WTC11 (cell line): ENCODE results near the gene TRRAP. TPM values are rescaled to one million over a fixed set of nuclear protein-coding genes. Genes with fewer than 3 reads are reported as not detected.

ENCODE experiments used
- ATAC-seq: fragments of 200-7000 bp; cut with Tn5 transposase; 2 replicates; pipeline ENCODE4 v1.10.0; 2021; ENCODE audit warnings: mild to moderate bottlenecking, moderate library complexity
- CTCF ChIA-PET: fragments of 300-600 bp; sonication (Branson Sonifier 250); formaldehyde crosslinking; loops from one replicate; lab custom pipeline; 2021; ENCODE audit warnings: antibody characterized with exemption; lab: Charles Lee
- POLR2A ChIA-PET: fragments of 350-600 bp; sonication (Branson Sonifier 250); formaldehyde crosslinking; loops from one replicate; lab custom pipeline; 2021; ENCODE audit warnings: antibody characterized with exemption; lab: Charles Lee
- DNase-seq: peaks from one replicate; pipeline ENCODE4 v3.0.0; 2021; ENCODE audit warnings: low spot score
- H3K27ac Mint-ChIP-seq: 2 replicates; pipeline ENCODE4 v1.8.0; 2021; ENCODE audit warnings: mixed read lengths
- H3K27me3 Mint-ChIP-seq: 2 replicates; pipeline ENCODE4 v1.8.0; 2021; ENCODE audit warnings: low read depth, mild to moderate bottlenecking, moderate library complexity, mixed read lengths
- H3K36me3 Mint-ChIP-seq: 2 replicates; pipeline ENCODE4 v1.8.0; 2021; ENCODE audit warnings: mixed read lengths
- H3K4me1 Mint-ChIP-seq: 2 replicates; pipeline ENCODE4 v1.8.0; 2022; ENCODE audit warnings: mixed read lengths
- H3K4me3 Mint-ChIP-seq: 2 replicates; pipeline ENCODE4 v1.8.0; 2021; ENCODE audit warnings: mild to moderate bottlenecking, moderate library complexity, mixed read lengths
- H3K9me3 Mint-ChIP-seq: 2 replicates; pipeline ENCODE4 v1.8.0; 2021; ENCODE audit warnings: mixed read lengths
- ATF1 ChIP-seq: sonication (generic); formaldehyde crosslinking; IDR thresholded peaks from 2 replicates; pipeline ENCODE4 v1.8.1; 2023; ENCODE audit warnings: mild to moderate bottlenecking, moderate library complexity, missing genetic modification reagents
- EMX1 ChIP-seq: fragments of 250-450 bp; sonication (Bioruptor Pico); IDR thresholded peaks from 2 replicates; pipeline ENCODE4 v1.8.0; 2021; ENCODE audit warnings: mild to moderate bottlenecking
- FOXJ3 ChIP-seq: sonication (generic); formaldehyde crosslinking; IDR thresholded peaks from 2 replicates; pipeline ENCODE4 v1.9.0; 2021; ENCODE audit warnings: missing genetic modification reagents, mild to moderate bottlenecking, borderline replicate concordance
- FOXK1 ChIP-seq: sonication (generic); formaldehyde crosslinking; IDR thresholded peaks from 2 replicates; pipeline ENCODE4 v1.8.0; 2022; ENCODE audit warnings: mild to moderate bottlenecking, moderate library complexity, missing genetic modification reagents
- HMGA2 ChIP-seq: fragments of 250-450 bp; sonication (Bioruptor Pico); IDR thresholded peaks from 2 replicates; pipeline ENCODE4 v1.4.0; 2021; ENCODE audit warnings: mild to moderate bottlenecking, moderate library complexity
- NFYB ChIP-seq: sonication (generic); formaldehyde crosslinking; conservative IDR thresholded peaks from 2 replicates; pipeline ENCODE4 v1.8.0; 2022; ENCODE audit warnings: low read depth, missing genetic modification reagents
- RELA ChIP-seq: sonication (generic); formaldehyde crosslinking; IDR thresholded peaks from 2 replicates; pipeline ENCODE4 v1.8.1; 2022; ENCODE audit warnings: missing genetic modification reagents, mild to moderate bottlenecking, borderline replicate concordance
- SOX15 ChIP-seq: fragments of 250-450 bp; sonication (Bioruptor Pico); IDR thresholded peaks from 2 replicates; pipeline ENCODE4 v1.9.0; 2021; ENCODE audit warnings: mild to moderate bottlenecking
- TEAD1 ChIP-seq: sonication (generic); formaldehyde crosslinking; IDR thresholded peaks from 2 replicates; pipeline ENCODE4 v1.8.0; 2022; ENCODE audit warnings: mild to moderate bottlenecking, missing genetic modification reagents
- TEAD4 ChIP-seq: sonication (generic); formaldehyde crosslinking; IDR thresholded peaks from 2 replicates; pipeline ENCODE4 v1.8.0; 2022; ENCODE audit warnings: mild to moderate bottlenecking, missing genetic modification reagents
- ZBTB21 ChIP-seq: sonication (generic); formaldehyde crosslinking; IDR thresholded peaks from 2 replicates; pipeline ENCODE4 v1.8.1; 2023; ENCODE audit warnings: mild to moderate bottlenecking, missing genetic modification reagents, borderline replicate concordance
- ZNF121 ChIP-seq: sonication (generic); formaldehyde crosslinking; IDR thresholded peaks from 2 replicates; pipeline ENCODE4 v1.8.0; 2023; ENCODE audit warnings: missing genetic modification reagents
- ZNF219 ChIP-seq: sonication (generic); formaldehyde crosslinking; IDR thresholded peaks from 2 replicates; pipeline ENCODE4 v1.8.0; 2023; ENCODE audit warnings: missing genetic modification reagents, mild to moderate bottlenecking, borderline replicate concordance
- ZNF396 ChIP-seq: fragments of 250-450 bp; sonication (Bioruptor Pico); IDR thresholded peaks from 2 replicates; pipeline ENCODE4 v1.8.0; 2021; ENCODE audit warnings: mild to moderate bottlenecking, moderate library complexity, borderline replicate concordance
- ZNF423 ChIP-seq: fragments of 250-450 bp; sonication (Bioruptor Pico); IDR thresholded peaks from 2 replicates; pipeline ENCODE4 v2.1.2; 2022; ENCODE audit warnings: mild to moderate bottlenecking, moderate library complexity
- total RNA-seq: library from RNA; stranded (reverse); gene quantifications from 3 replicates; pipeline ENCODE4 v1.2.3, GENCODE V29; 2021
- TF ChIP-seq, protein P1 (sequence below): sonication (generic); formaldehyde crosslinking; IDR thresholded peaks from 2 replicates; pipeline ENCODE4 v1.8.1; 2022; ENCODE audit warnings: mild to moderate bottlenecking, missing genetic modification reagents, moderate library complexity, borderline replicate concordance
- TF ChIP-seq, protein P2 (sequence below): sonication (generic); formaldehyde crosslinking; IDR thresholded peaks from 2 replicates; pipeline ENCODE4 v1.8.1; 2023; ENCODE audit warnings: mild to moderate bottlenecking, moderate library complexity, missing genetic modification reagents
- TF ChIP-seq, protein P3 (sequence below): sonication (generic); formaldehyde crosslinking; IDR thresholded peaks from 2 replicates; pipeline ENCODE4 v1.8.1; 2023; ENCODE audit warnings: mild to moderate bottlenecking, missing genetic modification reagents, moderate library complexity
- TF ChIP-seq, protein P4 (sequence below): sonication (generic); formaldehyde crosslinking; IDR thresholded peaks from 2 replicates; pipeline ENCODE4 v1.8.0; 2022; ENCODE audit warnings: mild to moderate bottlenecking, missing genetic modification reagents
- TF ChIP-seq, protein P5 (sequence below): sonication (generic); formaldehyde crosslinking; IDR thresholded peaks from 2 replicates; pipeline ENCODE4 v1.8.0; 2022; ENCODE audit warnings: mild to moderate bottlenecking, missing genetic modification reagents
- TF ChIP-seq, protein P6 (sequence below): sonication (generic); formaldehyde crosslinking; IDR thresholded peaks from 2 replicates; pipeline ENCODE4 v1.8.0; 2022; ENCODE audit warnings: missing genetic modification reagents
- TF ChIP-seq, protein P7 (sequence below): sonication (generic); formaldehyde crosslinking; conservative IDR thresholded peaks from 2 replicates; pipeline ENCODE4 v1.8.1; 2023; ENCODE audit warnings: mild to moderate bottlenecking, low read depth, missing genetic modification reagents, moderate library complexity

TRRAP gene
- total RNA-seq, 1 experiment from 2014 or later = 46.5 TPM

DNA sequence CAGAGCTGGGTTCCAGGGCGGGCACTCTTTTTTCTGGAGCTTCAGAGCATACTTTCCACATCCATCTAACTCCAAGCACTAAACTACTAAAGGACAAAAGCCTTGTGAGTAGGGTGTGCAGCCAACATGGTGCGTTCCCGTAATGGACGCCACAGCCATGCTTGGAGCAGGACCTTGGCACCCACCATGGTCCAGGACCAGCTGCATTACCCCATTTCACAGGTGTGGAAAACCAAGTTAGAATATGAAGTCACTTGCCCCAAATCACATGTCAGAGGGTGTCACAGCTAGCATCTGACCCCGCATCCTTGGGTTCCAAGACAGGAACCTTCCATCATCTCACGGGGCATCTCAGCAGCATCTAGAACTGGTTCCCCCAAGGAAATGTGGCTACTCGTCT, 153.2 kb downstream of the TRRAP start (continued):
- TF ChIP-seq, protein P1, sequence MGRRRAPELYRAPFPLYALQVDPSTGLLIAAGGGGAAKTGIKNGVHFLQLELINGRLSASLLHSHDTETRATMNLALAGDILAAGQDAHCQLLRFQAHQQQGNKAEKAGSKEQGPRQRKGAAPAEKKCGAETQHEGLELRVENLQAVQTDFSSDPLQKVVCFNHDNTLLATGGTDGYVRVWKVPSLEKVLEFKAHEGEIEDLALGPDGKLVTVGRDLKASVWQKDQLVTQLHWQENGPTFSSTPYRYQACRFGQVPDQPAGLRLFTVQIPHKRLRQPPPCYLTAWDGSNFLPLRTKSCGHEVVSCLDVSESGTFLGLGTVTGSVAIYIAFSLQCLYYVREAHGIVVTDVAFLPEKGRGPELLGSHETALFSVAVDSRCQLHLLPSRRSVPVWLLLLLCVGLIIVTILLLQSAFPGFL (CRISPR knock-in tag) = no peak
- TF ChIP-seq SOX15 (CRISPR knock-in tag) = no peak

DNA sequence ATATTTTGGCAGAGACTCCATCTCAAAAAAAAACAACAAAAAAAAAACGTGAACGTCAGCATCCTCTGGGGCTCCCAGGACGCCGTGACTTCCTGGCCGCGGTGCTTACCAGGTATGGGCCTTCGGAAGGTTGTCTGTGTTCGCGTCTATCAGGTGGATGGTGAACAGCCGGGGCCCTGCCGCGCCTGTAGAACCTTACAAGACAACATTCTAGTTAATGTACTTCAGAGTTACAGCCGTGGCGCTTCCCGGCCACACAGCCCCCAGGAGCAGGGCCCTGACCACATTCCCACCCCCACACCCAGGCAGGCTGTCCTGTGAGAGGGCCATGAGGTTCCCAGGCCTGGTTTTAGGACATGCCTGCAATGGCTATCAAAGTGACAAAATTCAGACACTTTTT, 154.6 kb downstream of the TRRAP start:
- POLR2A ChIA-PET = no interaction called here
- ATAC-seq (no peak), DNase-seq (no peak)
- H3K4me1 Mint-ChIP-seq = no peaks in the 10 kb centered on the region
- CTCF ChIA-PET = no interaction called here
- H3K36me3 Mint-ChIP-seq = peaks cover 85% of the 10 kb centered on the region
- no peaks in the 10 kb centered on the region for H3K9me3 Mint-ChIP-seq
- no peak overlapping the region for H3K27ac Mint-ChIP-seq
- TF ChIP-seq ZNF219 (CRISPR knock-in tag) = no peak
- TF ChIP-seq RELA (CRISPR knock-in tag) = no peak
- TF ChIP-seq HMGA2 (CRISPR knock-in tag) = no peak
- TF ChIP-seq, protein P2, sequence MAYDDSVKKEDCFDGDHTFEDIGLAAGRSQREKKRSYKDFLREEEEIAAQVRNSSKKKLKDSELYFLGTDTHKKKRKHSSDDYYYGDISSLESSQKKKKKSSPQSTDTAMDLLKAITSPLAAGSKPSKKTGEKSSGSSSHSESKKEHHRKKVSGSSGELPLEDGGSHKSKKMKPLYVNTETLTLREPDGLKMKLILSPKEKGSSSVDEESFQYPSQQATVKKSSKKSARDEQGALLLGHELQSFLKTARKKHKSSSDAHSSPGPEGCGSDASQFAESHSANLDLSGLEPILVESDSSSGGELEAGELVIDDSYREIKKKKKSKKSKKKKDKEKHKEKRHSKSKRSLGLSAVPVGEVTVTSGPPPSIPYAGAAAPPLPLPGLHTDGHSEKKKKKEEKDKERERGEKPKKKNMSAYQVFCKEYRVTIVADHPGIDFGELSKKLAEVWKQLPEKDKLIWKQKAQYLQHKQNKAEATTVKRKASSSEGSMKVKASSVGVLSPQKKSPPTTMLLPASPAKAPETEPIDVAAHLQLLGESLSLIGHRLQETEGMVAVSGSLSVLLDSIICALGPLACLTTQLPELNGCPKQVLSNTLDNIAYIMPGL (CRISPR knock-in tag) = no peak
- TF ChIP-seq ATF1 (CRISPR knock-in tag) = no peak
- TF ChIP-seq NFYB (CRISPR knock-in tag) = no peak
- TF ChIP-seq, protein P1 (CRISPR knock-in tag) = no peak
- TF ChIP-seq ZNF423 (CRISPR knock-in tag) = no peak
- TF ChIP-seq ZBTB21 (CRISPR knock-in tag) = no peak
- TF ChIP-seq, protein P3, sequence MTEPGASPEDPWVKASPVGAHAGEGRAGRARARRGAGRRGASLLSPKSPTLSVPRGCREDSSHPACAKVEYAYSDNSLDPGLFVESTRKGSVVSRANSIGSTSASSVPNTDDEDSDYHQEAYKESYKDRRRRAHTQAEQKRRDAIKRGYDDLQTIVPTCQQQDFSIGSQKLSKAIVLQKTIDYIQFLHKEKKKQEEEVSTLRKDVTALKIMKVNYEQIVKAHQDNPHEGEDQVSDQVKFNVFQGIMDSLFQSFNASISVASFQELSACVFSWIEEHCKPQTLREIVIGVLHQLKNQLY (CRISPR knock-in tag) = no peak
- TF ChIP-seq FOXK1 (CRISPR knock-in tag) = no peak
- TF ChIP-seq FOXJ3 (CRISPR knock-in tag) = no peak
- no peak for TF ChIP-seq TEAD4 (CRISPR knock-in tag)
- no peak for TF ChIP-seq TEAD1 (CRISPR knock-in tag)
- TF ChIP-seq ZNF396 (CRISPR knock-in tag) = no peak
- H3K4me3 Mint-ChIP-seq = no peak overlapping the region
- H3K27me3 Mint-ChIP-seq = no peaks in the 10 kb centered on the region

DNA sequence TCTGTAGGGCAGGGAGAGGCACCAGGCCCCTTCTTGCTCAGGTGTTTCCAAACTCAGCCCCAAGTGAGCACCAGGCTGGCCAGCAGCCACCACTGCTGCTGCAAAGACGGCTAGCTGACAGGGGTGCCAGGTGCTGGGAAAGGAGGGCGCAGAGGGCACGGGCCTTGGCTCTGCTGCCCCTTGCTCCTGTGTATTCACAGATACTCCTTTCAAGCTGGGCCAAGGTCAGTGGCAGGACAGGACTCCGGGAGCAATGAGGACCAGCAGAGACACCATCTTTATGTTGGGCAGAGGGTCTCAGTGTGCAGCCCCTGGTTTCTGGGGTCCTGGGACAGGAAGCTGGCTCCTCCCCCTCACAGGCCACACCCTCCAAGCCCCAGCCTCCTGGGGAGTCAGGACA, 155.4 kb downstream of the TRRAP start:
- Mint-ChIP-seq H3K4me1 (no peaks in the 10 kb centered on the region), H3K9me3 (no peaks in the 10 kb centered on the region), H3K27ac (no peak overlapping the region), H3K36me3 (peaks cover 85% of the 10 kb centered on the region), H3K4me3 (no peak overlapping the region), H3K27me3 (no peaks in the 10 kb centered on the region)
- ChIA-PET POLR2A (no interaction called here), CTCF (no interaction called here)
- ATAC-seq (no peak; the same call in 1 of the 2 replicates), DNase-seq (no peak)
- TF ChIP-seq ZNF121 (CRISPR knock-in tag) (no peak), FOXJ3 (CRISPR knock-in tag) (no peak), EMX1 (CRISPR knock-in tag) (no peak), RELA (CRISPR knock-in tag) (no peak)
- TF ChIP-seq, protein P4, sequence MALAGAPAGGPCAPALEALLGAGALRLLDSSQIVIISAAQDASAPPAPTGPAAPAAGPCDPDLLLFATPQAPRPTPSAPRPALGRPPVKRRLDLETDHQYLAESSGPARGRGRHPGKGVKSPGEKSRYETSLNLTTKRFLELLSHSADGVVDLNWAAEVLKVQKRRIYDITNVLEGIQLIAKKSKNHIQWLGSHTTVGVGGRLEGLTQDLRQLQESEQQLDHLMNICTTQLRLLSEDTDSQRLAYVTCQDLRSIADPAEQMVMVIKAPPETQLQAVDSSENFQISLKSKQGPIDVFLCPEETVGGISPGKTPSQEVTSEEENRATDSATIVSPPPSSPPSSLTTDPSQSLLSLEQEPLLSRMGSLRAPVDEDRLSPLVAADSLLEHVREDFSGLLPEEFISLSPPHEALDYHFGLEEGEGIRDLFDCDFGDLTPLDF = no peak
- TF ChIP-seq, protein P5, sequence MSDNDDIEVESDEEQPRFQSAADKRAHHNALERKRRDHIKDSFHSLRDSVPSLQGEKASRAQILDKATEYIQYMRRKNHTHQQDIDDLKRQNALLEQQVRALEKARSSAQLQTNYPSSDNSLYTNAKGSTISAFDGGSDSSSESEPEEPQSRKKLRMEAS (CRISPR knock-in tag) = no peak
- TF ChIP-seq, protein P6, sequence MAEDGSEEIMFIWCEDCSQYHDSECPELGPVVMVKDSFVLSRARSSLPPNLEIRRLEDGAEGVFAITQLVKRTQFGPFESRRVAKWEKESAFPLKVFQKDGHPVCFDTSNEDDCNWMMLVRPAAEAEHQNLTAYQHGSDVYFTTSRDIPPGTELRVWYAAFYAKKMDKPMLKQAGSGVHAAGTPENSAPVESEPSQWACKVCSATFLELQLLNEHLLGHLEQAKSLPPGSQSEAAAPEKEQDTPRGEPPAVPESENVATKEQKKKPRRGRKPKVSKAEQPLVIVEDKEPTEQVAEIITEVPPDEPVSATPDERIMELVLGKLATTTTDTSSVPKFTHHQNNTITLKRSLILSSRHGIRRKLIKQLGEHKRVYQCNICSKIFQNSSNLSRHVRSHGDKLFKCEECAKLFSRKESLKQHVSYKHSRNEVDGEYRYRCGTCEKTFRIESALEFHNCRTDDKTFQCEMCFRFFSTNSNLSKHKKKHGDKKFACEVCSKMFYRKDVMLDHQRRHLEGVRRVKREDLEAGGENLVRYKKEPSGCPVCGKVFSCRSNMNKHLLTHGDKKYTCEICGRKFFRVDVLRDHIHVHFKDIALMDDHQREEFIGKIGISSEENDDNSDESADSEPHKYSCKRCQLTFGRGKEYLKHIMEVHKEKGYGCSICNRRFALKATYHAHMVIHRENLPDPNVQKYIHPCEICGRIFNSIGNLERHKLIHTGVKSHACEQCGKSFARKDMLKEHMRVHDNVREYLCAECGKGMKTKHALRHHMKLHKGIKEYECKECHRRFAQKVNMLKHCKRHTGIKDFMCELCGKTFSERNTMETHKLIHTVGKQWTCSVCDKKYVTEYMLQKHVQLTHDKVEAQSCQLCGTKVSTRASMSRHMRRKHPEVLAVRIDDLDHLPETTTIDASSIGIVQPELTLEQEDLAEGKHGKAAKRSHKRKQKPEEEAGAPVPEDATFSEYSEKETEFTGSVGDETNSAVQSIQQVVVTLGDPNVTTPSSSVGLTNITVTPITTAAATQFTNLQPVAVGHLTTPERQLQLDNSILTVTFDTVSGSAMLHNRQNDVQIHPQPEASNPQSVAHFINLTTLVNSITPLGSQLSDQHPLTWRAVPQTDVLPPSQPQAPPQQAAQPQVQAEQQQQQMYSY (CRISPR knock-in tag) = no peak
- TF ChIP-seq, protein P7, sequence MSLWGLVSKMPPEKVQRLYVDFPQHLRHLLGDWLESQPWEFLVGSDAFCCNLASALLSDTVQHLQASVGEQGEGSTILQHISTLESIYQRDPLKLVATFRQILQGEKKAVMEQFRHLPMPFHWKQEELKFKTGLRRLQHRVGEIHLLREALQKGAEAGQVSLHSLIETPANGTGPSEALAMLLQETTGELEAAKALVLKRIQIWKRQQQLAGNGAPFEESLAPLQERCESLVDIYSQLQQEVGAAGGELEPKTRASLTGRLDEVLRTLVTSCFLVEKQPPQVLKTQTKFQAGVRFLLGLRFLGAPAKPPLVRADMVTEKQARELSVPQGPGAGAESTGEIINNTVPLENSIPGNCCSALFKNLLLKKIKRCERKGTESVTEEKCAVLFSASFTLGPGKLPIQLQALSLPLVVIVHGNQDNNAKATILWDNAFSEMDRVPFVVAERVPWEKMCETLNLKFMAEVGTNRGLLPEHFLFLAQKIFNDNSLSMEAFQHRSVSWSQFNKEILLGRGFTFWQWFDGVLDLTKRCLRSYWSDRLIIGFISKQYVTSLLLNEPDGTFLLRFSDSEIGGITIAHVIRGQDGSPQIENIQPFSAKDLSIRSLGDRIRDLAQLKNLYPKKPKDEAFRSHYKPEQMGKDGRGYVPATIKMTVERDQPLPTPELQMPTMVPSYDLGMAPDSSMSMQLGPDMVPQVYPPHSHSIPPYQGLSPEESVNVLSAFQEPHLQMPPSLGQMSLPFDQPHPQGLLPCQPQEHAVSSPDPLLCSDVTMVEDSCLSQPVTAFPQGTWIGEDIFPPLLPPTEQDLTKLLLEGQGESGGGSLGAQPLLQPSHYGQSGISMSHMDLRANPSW = no peak
